H9 (cell line): ENCODE measurements around the gene SLC24A1. TPM values are rescaled to one million over a fixed set of nuclear protein-coding genes. Genes with fewer than 3 reads are reported as not detected.

Source experiments
- DNase-seq: peaks from one replicate; pipeline ENCODE4 v3.0.0-alpha.2; 2017
- H2AFZ ChIP-seq: one replicate; pipeline ENCODE4 v1.6.1; 2013; ENCODE audit warnings: mild to moderate bottlenecking, low read length, control low read depth, moderate library complexity
- H2AK5ac ChIP-seq: 2 replicates; pipeline ENCODE4 v1.6.1; 2013; ENCODE audit warnings: low read length, control low read depth, mixed read lengths; ENCODE audit not compliant: insufficient read length
- H2BK120ac ChIP-seq: one replicate; pipeline ENCODE4 v1.6.1; 2013; ENCODE audit warnings: low read depth, mild to moderate bottlenecking, low read length, control low read depth, inconsistent platforms; ENCODE audit not compliant: poor library complexity, severe bottlenecking
- H2BK12ac ChIP-seq: 2 replicates; pipeline ENCODE4 v1.6.1; 2013; ENCODE audit warnings: low read length, control low read depth, mixed read lengths, low read depth; ENCODE audit not compliant: insufficient read length
- H2BK15ac ChIP-seq: 2 replicates; pipeline ENCODE4 v1.6.1; 2013; ENCODE audit warnings: low read depth, low read length, control low read depth
- H2BK20ac ChIP-seq: one replicate; pipeline ENCODE4 v1.6.1; 2013; ENCODE audit warnings: low read depth, mild to moderate bottlenecking, low read length, control low read depth, inconsistent platforms; ENCODE audit not compliant: poor library complexity, severe bottlenecking
- H2BK5ac ChIP-seq: 2 replicates; pipeline ENCODE4 v1.6.1; 2013; ENCODE audit warnings: low read length, control low read depth, mixed read lengths; ENCODE audit not compliant: insufficient read length
- H3K14ac ChIP-seq: 2 replicates; pipeline ENCODE4 v1.6.1; 2013; ENCODE audit warnings: low read length, control low read depth; ENCODE audit not compliant: insufficient read depth
- H3K18ac ChIP-seq: 2 replicates; pipeline ENCODE4 v1.6.1; 2013; ENCODE audit warnings: low read depth, mild to moderate bottlenecking, mixed read lengths, low read length, control low read depth; ENCODE audit not compliant: insufficient read length
- H3K23ac ChIP-seq: 2 replicates; pipeline ENCODE4 v1.6.1; 2013; ENCODE audit warnings: low read length, control low read depth, mixed read lengths, low read depth; ENCODE audit not compliant: insufficient read length
- H3K23me2 ChIP-seq: 2 replicates; pipeline ENCODE4 v1.6.1; 2013; ENCODE audit warnings: low read depth, mild to moderate bottlenecking, mixed read lengths, low read length, control low read depth; ENCODE audit not compliant: insufficient read length, poor library complexity, severe bottlenecking
- H3K27ac ChIP-seq: 2 replicates; pipeline ENCODE4 v1.5.1; 2013; ENCODE audit warnings: low read length, control low read depth, mixed read lengths, low read depth; ENCODE audit not compliant: insufficient read length
- H3K27me3 ChIP-seq: 2 replicates; pipeline ENCODE4 v1.6.1; 2013; ENCODE audit warnings: low read length, control low read depth, inconsistent platforms; ENCODE audit not compliant: insufficient read depth
- H3K4ac ChIP-seq: 2 replicates; pipeline ENCODE4 v1.6.1; 2013; ENCODE audit warnings: low read depth, mild to moderate bottlenecking, control low read depth, inconsistent platforms, low read length, moderate library complexity
- H3K4me1 ChIP-seq: 2 replicates; pipeline ENCODE4 v1.6.1; 2013; ENCODE audit warnings: low read length, control low read depth, inconsistent platforms; ENCODE audit not compliant: insufficient read depth
- H3K4me2 ChIP-seq: 2 replicates; pipeline ENCODE4 v1.6.1; 2013; ENCODE audit warnings: low read length, control low read depth, mixed read lengths; ENCODE audit not compliant: insufficient read length, insufficient read depth
- H3K56ac ChIP-seq: 2 replicates; pipeline ENCODE4 v1.6.1; 2013; ENCODE audit warnings: low read depth, mild to moderate bottlenecking, mixed read lengths, low read length, control low read depth; ENCODE audit not compliant: insufficient read length
- H3K79me1 ChIP-seq: 2 replicates; pipeline ENCODE4 v1.6.1; 2013; ENCODE audit warnings: low read depth, mild to moderate bottlenecking, moderate library complexity, low read length, control low read depth, inconsistent platforms; ENCODE audit not compliant: insufficient read depth, poor library complexity, severe bottlenecking
- H3K79me2 ChIP-seq: 2 replicates; pipeline ENCODE4 v1.6.1; 2013; ENCODE audit warnings: low read length, control low read depth, inconsistent platforms; ENCODE audit not compliant: insufficient read depth
- H3K9ac ChIP-seq: 2 replicates; pipeline ENCODE4 v1.6.1; 2013; ENCODE audit warnings: low read length, control low read depth, mixed read lengths; ENCODE audit not compliant: insufficient read length; ENCODE audit errors: extremely low read depth
- H3K9me3 ChIP-seq: one replicate; pipeline ENCODE4 v1.6.1; 2013; ENCODE audit warnings: low read depth, low read length, inconsistent platforms; ENCODE audit not compliant: control insufficient read depth
- H3T11ph ChIP-seq: one replicate; pipeline ENCODE4 v1.6.1; 2013; ENCODE audit warnings: mild to moderate bottlenecking, low read length, control low read depth, inconsistent platforms
- H4K20me1 ChIP-seq: one replicate; pipeline ENCODE4 v1.6.1; 2013; ENCODE audit not compliant: control insufficient read depth, insufficient read length, insufficient read depth
- H4K5ac ChIP-seq: 2 replicates; pipeline ENCODE4 v1.6.1; 2013; ENCODE audit warnings: low read depth, mild to moderate bottlenecking, mixed read lengths, low read length, control low read depth; ENCODE audit not compliant: insufficient read length
- H4K8ac ChIP-seq: replicated peaks from 2 replicates; pipeline ENCODE4 v1.6.1; 2013; ENCODE audit warnings: low read length, control low read depth, mixed read lengths, low read depth; ENCODE audit not compliant: insufficient read length
- H4K91ac ChIP-seq: 2 replicates; pipeline ENCODE4 v1.6.1; 2013; ENCODE audit warnings: low read depth, mild to moderate bottlenecking, moderate library complexity, mixed read lengths, low read length, control low read depth; ENCODE audit not compliant: insufficient read length
- H3K27ac Mint-ChIP-seq, 3 experiments: 2 replicates in 2 of 3; 3 replicates in 1 of 3; pipeline ENCODE4 v1.8.0; 2020 to 2021; ENCODE audit warnings: mixed read lengths in 3 of 3, mild to moderate bottlenecking in 1 of 3, moderate library complexity in 1 of 3
- H3K27me3 Mint-ChIP-seq: 2 replicates; pipeline ENCODE4 v1.8.0; 2021; ENCODE audit warnings: low read depth, mild to moderate bottlenecking, moderate library complexity, mixed read lengths
- H3K36me3 Mint-ChIP-seq, 3 experiments: 2 replicates in 2 of 3; 3 replicates in 1 of 3; pipeline ENCODE4 v1.8.0; 2020 to 2021; ENCODE audit warnings: low read depth in 3 of 3, mixed read lengths in 3 of 3; ENCODE audit not compliant: insufficient read depth in 1 of 3
- H3K4me1 Mint-ChIP-seq, 2 experiments: 2 replicates each; pipeline ENCODE4 v1.8.0; 2020; ENCODE audit warnings: mixed read lengths in 2 of 2
- H3K4me3 Mint-ChIP-seq, 2 experiments: 2 replicates in 1 of 2; 3 replicates in 1 of 2; pipeline ENCODE4 v1.8.0; 2020 to 2021; ENCODE audit warnings: mild to moderate bottlenecking in 2 of 2, mixed read lengths in 2 of 2, moderate library complexity in 1 of 2
- H3K9me3 Mint-ChIP-seq, 2 experiments: 2 replicates in 1 of 2; 3 replicates in 1 of 2; pipeline ENCODE4 v1.8.0; 2020; ENCODE audit warnings: mild to moderate bottlenecking in 2 of 2, mixed read lengths in 2 of 2, moderate library complexity in 1 of 2
- WGBS: extraction: QIAGEN DNeasy Blood & Tissue Kit; methylation state at CpG from one replicate; pipeline ENCODE4 v1.1.7; 2013; ENCODE audit warnings: missing lambda C conversion rate, low lambda C conversion rate, mixed read lengths; ENCODE audit not compliant: insufficient read length; ENCODE audit errors: extremely low coverage; 5-methylcytosine and 5-hydroxymethylcytosine counted together
- total RNA-seq: library from RNA; stranded (reverse); gene quantifications from 2 replicates; pipeline ENCODE4 v1.2.1, GENCODE V29; 2021
- TF ChIP-seq, protein P1 (sequence below): fragments of 200-600 bp; sonication (generic); conservative IDR thresholded peaks from 3 replicates; pipeline ENCODE4 v1.8.0; 2021; ENCODE audit warnings: antibody characterized with exemption, mild to moderate bottlenecking

Gene SLC24A1
- total RNA-seq, 1 experiment from 2014 or later: 8.6 TPM

- no peaks in the 10 kb centered on the region for H3K79me1 ChIP-seq
- WGBS: no CpG with 5 or more reads among the region's 1 CpG
- Mint-ChIP-seq H3K4me1 (peaks cover 0 to 18% of the 10 kb centered on the region in 2 experiments; a peak in 2 of 4 replicates), H3K27me3 (no peaks in the 10 kb centered on the region), H3K4me3 (no peak overlapping the region), H3K9me3 (no peaks in the 10 kb centered on the region), H3K27ac (no peak overlapping the region), H3K36me3 (peaks cover 10 to 73% (median 56%) of the 10 kb centered on the region in 3 experiments; a peak in 6 of 7 replicates)
- no peaks in the 10 kb centered on the region for H3K27me3 ChIP-seq
- no peak overlapping the region for H4K91ac ChIP-seq
- no peaks in the 10 kb centered on the region for H3K79me2 ChIP-seq
- H2BK20ac ChIP-seq: no peak overlapping the region
- H4K8ac ChIP-seq: no peak overlapping the region
- no peak overlapping the region for H3K56ac ChIP-seq
- H3K4me2 ChIP-seq: no peak overlapping the region
- H4K20me1 ChIP-seq: no peaks in the 10 kb centered on the region
- H3K18ac ChIP-seq: no peak overlapping the region
- H3K4me1 ChIP-seq: 0 out of 2 replicates have a peak, but pooled peaks cover 3% of the 10 kb centered on the region
- no peak overlapping the region for H2BK5ac ChIP-seq
- H3T11ph ChIP-seq: no peak overlapping the region
- H3K23me2 ChIP-seq: no peaks in the 10 kb centered on the region
- H2BK120ac ChIP-seq: no peak overlapping the region
- TF ChIP-seq, protein P1, sequence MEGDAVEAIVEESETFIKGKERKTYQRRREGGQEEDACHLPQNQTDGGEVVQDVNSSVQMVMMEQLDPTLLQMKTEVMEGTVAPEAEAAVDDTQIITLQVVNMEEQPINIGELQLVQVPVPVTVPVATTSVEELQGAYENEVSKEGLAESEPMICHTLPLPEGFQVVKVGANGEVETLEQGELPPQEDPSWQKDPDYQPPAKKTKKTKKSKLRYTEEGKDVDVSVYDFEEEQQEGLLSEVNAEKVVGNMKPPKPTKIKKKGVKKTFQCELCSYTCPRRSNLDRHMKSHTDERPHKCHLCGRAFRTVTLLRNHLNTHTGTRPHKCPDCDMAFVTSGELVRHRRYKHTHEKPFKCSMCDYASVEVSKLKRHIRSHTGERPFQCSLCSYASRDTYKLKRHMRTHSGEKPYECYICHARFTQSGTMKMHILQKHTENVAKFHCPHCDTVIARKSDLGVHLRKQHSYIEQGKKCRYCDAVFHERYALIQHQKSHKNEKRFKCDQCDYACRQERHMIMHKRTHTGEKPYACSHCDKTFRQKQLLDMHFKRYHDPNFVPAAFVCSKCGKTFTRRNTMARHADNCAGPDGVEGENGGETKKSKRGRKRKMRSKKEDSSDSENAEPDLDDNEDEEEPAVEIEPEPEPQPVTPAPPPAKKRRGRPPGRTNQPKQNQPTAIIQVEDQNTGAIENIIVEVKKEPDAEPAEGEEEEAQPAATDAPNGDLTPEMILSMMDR: no peak
- H2BK12ac ChIP-seq: no peak overlapping the region
- no peak for DNase-seq
- no peak overlapping the region for H2BK15ac ChIP-seq
- no peak overlapping the region for H3K23ac ChIP-seq
- no peak overlapping the region for H3K14ac ChIP-seq
- H2AK5ac ChIP-seq: no peak overlapping the region
- no peak overlapping the region for H3K4ac ChIP-seq
- H4K5ac ChIP-seq: no peak overlapping the region
- no peak overlapping the region for H2AFZ ChIP-seq
- H3K9me3 ChIP-seq: no peaks in the 10 kb centered on the region
- H3K9ac ChIP-seq: no peak overlapping the region
- H3K27ac ChIP-seq: no peak overlapping the region
These were observed 38.0 kb upstream of the SLC24A1 start for GRCh38 chr15:65583701-65584100.
